HG03175 (cell line): ENCODE results near the gene ALK.

Experiments used
- ATAC-seq: cut with Tn5 transposase; IDR thresholded peaks from one replicate; pipeline ENCODE4 v1.9.1; 2021; ENCODE audit warnings: mild to moderate bottlenecking, moderate library complexity; ENCODE audit not compliant: unreplicated experiment

Gene ALK

GRCh38 chr2:29469516-29469915 lies 451.9 kb downstream of the ALK start:
- no peak for ATAC-seq

- no peak for ATAC-seq
These were observed 458.0 kb downstream of the ALK start for GRCh38 chr2:29463181-29463900.

- no peak for ATAC-seq
These were observed 459.1 kb downstream of the ALK start for GRCh38 chr2:29462293-29462692.

- ATAC-seq = no peak
These were observed 461.2 kb downstream of the ALK start for GRCh38 chr2:29460190-29460589.

- ATAC-seq = no peak
These were observed 461.8 kb downstream of the ALK start for GRCh38 chr2:29459445-29460179.

GRCh38 chr2:29456429-29456828 lies 465.0 kb downstream of the ALK start:
- ATAC-seq = no peak

- ATAC-seq = no peak
These were observed 466.1 kb downstream of the ALK start for GRCh38 chr2:29455200-29455860.

- ATAC-seq = no peak
These were observed 469.4 kb downstream of the ALK start for GRCh38 chr2:29452036-29452435.

- ATAC-seq = no peak
These were observed 470.7 kb downstream of the ALK start for GRCh38 chr2:29450596-29451222.

GRCh38 chr2:29449499-29449898 lies 471.9 kb downstream of the ALK start:
- ATAC-seq = no peak

- ATAC-seq = no peak
These were observed 473.2 kb downstream of the ALK start for GRCh38 chr2:29448096-29448688.

GRCh38 chr2:29447513-29447912 lies 473.9 kb downstream of the ALK start:
- no peak for ATAC-seq

GRCh38 chr2:29446847-29447246 lies 474.5 kb downstream of the ALK start:
- no peak for ATAC-seq

GRCh38 chr2:29444150-29444549 lies 477.2 kb downstream of the ALK start:
- ATAC-seq = no peak

- no peak for ATAC-seq
These were observed 477.8 kb downstream of the ALK start for GRCh38 chr2:29443627-29444026.

- ATAC-seq = no peak
These were observed 478.2 kb downstream of the ALK start for GRCh38 chr2:29443151-29443550.

GRCh38 chr2:29440921-29441623 lies 480.3 kb downstream of the ALK start:
- no peak for ATAC-seq

- ATAC-seq = no peak
These were observed 487.5 kb downstream of the ALK start for GRCh38 chr2:29433920-29434319.

GRCh38 chr2:29433128-29433527 lies 488.3 kb downstream of the ALK start:
- no peak for ATAC-seq

GRCh38 chr2:29431485-29431884 lies 489.9 kb downstream of the ALK start:
- ATAC-seq = no peak
